Measurements from ENCODE around the gene ASB10.

The ASB10 gene

GRCh38 chr7:151132461-151133205 lies 54.4 kb downstream of the ASB10 start:
- Mint-ChIP-seq H3K9me3 (no peaks in the 10 kb centered on the region), H3K27me3 (no peaks in the 10 kb centered on the region), H3K4me1 (no peaks in the 10 kb centered on the region), H3K27ac (ENCODE audit: low read depth) (no peak overlapping the region), H3K4me3 (no peak overlapping the region), H3K36me3 (ENCODE audit: insufficient read depth) (no peaks in the 10 kb centered on the region)
- no peak for DNase-seq (ENCODE audit: low spot score in 2 of 2)
- no peak for ATAC-seq (replicated peaks; ENCODE audit: extremely low read depth, poor library complexity, severe bottlenecking)

- Mint-ChIP-seq H3K27ac (ENCODE audit: low read depth) (no peak overlapping the region), H3K36me3 (ENCODE audit: insufficient read depth) (no peaks in the 10 kb centered on the region), H3K9me3 (no peaks in the 10 kb centered on the region), H3K27me3 (no peaks in the 10 kb centered on the region), H3K4me1 (no peaks in the 10 kb centered on the region), H3K4me3 (no peak overlapping the region)
- ATAC-seq (replicated peaks; ENCODE audit: extremely low read depth, poor library complexity, severe bottlenecking), result no peak
- no peak for DNase-seq (ENCODE audit: low spot score in 2 of 2)
Observed at GRCh38 chr7:151131592-151132293, 55.3 kb downstream of the ASB10 start.

DNA sequence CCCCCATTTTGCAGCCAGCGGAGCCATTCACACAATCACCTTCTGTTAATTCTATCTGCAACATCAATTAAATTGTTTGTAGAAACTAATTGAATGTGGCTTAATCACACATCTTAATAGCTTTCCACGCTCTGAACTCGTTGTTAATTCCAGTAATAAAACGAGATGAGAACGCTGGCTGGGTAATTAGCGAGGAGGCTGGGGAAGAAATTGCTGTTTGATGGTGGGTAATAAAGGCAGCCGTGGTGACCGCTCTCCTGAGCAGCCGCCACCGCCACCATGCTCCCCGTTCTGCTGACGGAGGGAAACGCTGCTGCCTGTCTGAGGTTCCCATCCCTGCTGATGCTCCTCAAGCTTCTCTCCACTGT lies 55.8 kb downstream of the ASB10 start:
- ATAC-seq (replicated peaks; ENCODE audit: extremely low read depth, poor library complexity, severe bottlenecking), result no peak
- no peak for DNase-seq (ENCODE audit: low spot score in 2 of 2)
- Mint-ChIP-seq H3K4me3 (no peak overlapping the region), H3K36me3 (ENCODE audit: insufficient read depth) (no peaks in the 10 kb centered on the region), H3K27ac (ENCODE audit: low read depth) (no peak overlapping the region), H3K9me3 (no peaks in the 10 kb centered on the region), H3K4me1 (no peaks in the 10 kb centered on the region), H3K27me3 (no peaks in the 10 kb centered on the region)

DNA sequence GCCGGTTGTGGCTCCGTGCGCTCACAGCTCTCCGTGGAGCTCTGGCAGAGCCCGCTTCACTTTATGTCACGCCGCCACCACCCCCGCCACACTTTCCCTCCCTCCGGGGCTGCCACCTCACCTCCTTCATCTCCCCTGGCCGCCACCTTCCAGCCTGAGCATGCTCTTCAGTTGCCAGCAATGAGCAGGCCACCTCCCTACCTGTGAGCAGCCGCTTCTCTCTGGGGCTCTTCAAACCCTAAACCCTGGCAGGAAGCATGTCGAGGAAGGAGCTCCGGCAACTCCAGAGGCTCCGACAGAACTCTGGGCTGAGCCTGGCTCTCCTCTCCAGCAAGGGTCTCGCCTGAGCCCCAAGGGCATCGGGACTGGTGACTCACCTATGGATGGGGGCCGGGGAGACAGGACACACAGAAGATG lies 56.3 kb downstream of the ASB10 start:
- DNase-seq (ENCODE audit: low spot score in 2 of 2), result no peak
- ATAC-seq (replicated peaks; ENCODE audit: extremely low read depth, poor library complexity, severe bottlenecking), result no peak
- H3K4me1 Mint-ChIP-seq, result no peaks in the 10 kb centered on the region
- H3K36me3 Mint-ChIP-seq (ENCODE audit: insufficient read depth), result no peaks in the 10 kb centered on the region
- no peaks in the 10 kb centered on the region for H3K27me3 Mint-ChIP-seq
- H3K9me3 Mint-ChIP-seq, result no peaks in the 10 kb centered on the region
- H3K27ac Mint-ChIP-seq (ENCODE audit: low read depth), result no peak overlapping the region
- no peak overlapping the region for H3K4me3 Mint-ChIP-seq

GRCh38 chr7:151129960-151130591 lies 57.0 kb downstream of the ASB10 start:
- no peak for DNase-seq (ENCODE audit: low spot score in 2 of 2)
- no peaks in the 10 kb centered on the region for H3K9me3 Mint-ChIP-seq
- no peak overlapping the region for H3K4me3 Mint-ChIP-seq
- no peaks in the 10 kb centered on the region for H3K36me3 Mint-ChIP-seq (ENCODE audit: insufficient read depth)
- no peaks in the 10 kb centered on the region for H3K27me3 Mint-ChIP-seq
- no peak for ATAC-seq (replicated peaks; ENCODE audit: extremely low read depth, poor library complexity, severe bottlenecking)
- H3K4me1 Mint-ChIP-seq, result no peaks in the 10 kb centered on the region
- no peak overlapping the region for H3K27ac Mint-ChIP-seq (ENCODE audit: low read depth)

- Mint-ChIP-seq H3K9me3 (no peaks in the 10 kb centered on the region), H3K27ac (ENCODE audit: low read depth) (no peak overlapping the region), H3K4me3 (no peak overlapping the region), H3K27me3 (no peaks in the 10 kb centered on the region), H3K36me3 (ENCODE audit: insufficient read depth) (no peaks in the 10 kb centered on the region), H3K4me1 (no peaks in the 10 kb centered on the region)
- DNase-seq (ENCODE audit: low spot score in 2 of 2), result no peak
- ATAC-seq (replicated peaks; ENCODE audit: extremely low read depth, poor library complexity, severe bottlenecking), result no peak
Observed at GRCh38 chr7:151129117-151129959, 57.7 kb downstream of the ASB10 start.

GRCh38 chr7:151128716-151129115 lies 58.3 kb downstream of the ASB10 start:
- H3K27ac Mint-ChIP-seq (ENCODE audit: low read depth), result no peak overlapping the region
- H3K4me3 Mint-ChIP-seq, result no peak overlapping the region
- ATAC-seq (replicated peaks; ENCODE audit: extremely low read depth, poor library complexity, severe bottlenecking) (no peak), DNase-seq (ENCODE audit: low spot score in 2 of 2) (no peak)
- H3K27me3 Mint-ChIP-seq, result no peaks in the 10 kb centered on the region
- no peaks in the 10 kb centered on the region for H3K9me3 Mint-ChIP-seq
- H3K36me3 Mint-ChIP-seq (ENCODE audit: insufficient read depth), result peaks cover under 1% of the 10 kb centered on the region
- peaks cover 5% of the 10 kb centered on the region for H3K4me1 Mint-ChIP-seq

GRCh38 chr7:151128144-151128543 lies 58.9 kb downstream of the ASB10 start:
- Mint-ChIP-seq H3K27ac (ENCODE audit: low read depth) (no peak overlapping the region), H3K4me3 (no peak overlapping the region), H3K36me3 (ENCODE audit: insufficient read depth) (peaks cover 5% of the 10 kb centered on the region), H3K4me1 (peaks cover 9% of the 10 kb centered on the region), H3K27me3 (no peaks in the 10 kb centered on the region), H3K9me3 (no peaks in the 10 kb centered on the region)
- ATAC-seq (replicated peaks; ENCODE audit: extremely low read depth, poor library complexity, severe bottlenecking) (no peak), DNase-seq (ENCODE audit: low spot score in 2 of 2) (no peak)

DNA sequence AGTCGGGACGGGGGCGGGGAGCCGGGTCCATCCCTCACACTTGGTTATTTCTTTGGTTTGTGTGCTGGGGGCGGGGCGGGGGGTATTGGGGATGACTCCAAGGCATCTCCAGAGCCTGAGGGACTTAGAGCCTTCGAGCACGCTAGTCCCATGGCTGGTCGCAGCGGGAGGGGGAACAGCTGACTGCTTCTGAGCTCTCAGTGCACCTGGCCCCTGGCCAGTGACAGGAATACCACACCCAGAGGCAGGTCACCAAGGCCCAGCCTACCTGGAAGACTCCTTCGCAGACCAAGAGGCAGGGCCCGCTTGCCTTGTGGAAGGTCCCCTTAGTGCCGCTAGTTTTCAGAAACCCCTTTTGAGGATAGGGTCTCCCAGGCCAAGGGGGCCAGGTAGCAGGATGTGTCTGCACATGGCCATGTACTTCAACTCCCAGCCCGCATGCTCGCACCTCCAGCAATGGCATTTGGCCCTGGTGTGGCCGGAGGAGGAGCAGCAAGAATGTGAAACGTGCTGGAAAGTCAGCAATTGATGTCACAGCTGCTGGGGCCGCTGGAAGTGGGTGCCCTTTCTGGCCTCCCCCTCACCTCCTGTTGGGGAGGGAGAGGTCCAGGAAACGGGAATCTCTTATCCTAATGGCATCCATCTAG lies 60.4 kb downstream of the ASB10 start:
- Mint-ChIP-seq H3K36me3 (ENCODE audit: insufficient read depth) (peaks cover 6% of the 10 kb centered on the region), H3K9me3 (no peaks in the 10 kb centered on the region), H3K4me3 (no peak overlapping the region), H3K27me3 (no peaks in the 10 kb centered on the region), H3K4me1 (peaks cover 9% of the 10 kb centered on the region), H3K27ac (ENCODE audit: low read depth) (no peak overlapping the region)
- no peak for ATAC-seq (replicated peaks; ENCODE audit: extremely low read depth, poor library complexity, severe bottlenecking)
- DNase-seq (ENCODE audit: low spot score in 2 of 2), result no peak

- Mint-ChIP-seq H3K27me3 (no peaks in the 10 kb centered on the region), H3K4me3 (no peak overlapping the region), H3K4me1 (peaks cover 9% of the 10 kb centered on the region), H3K9me3 (no peaks in the 10 kb centered on the region), H3K27ac (ENCODE audit: low read depth) (no peak overlapping the region), H3K36me3 (ENCODE audit: insufficient read depth) (peaks cover 8% of the 10 kb centered on the region)
- ATAC-seq (replicated peaks; ENCODE audit: extremely low read depth, poor library complexity, severe bottlenecking), result no peak
- no peak for DNase-seq (ENCODE audit: low spot score in 2 of 2)
Observed at GRCh38 chr7:151125846-151126481, 61.1 kb downstream of the ASB10 start.
